HL-60 (cell line): ENCODE results near the gene FBXO11.

Experiments
- DNase-seq, 2 experiments: peaks; one replicate each; pipeline ENCODE4 v3.0.0-alpha.2; 2010 to 2020; ENCODE audit warnings: low read depth in 1 of 2, low spot score in 1 of 2
- H3K27ac ChIP-seq: fragments of 250-450 bp; sonication (Bioruptor Pico); replicated peaks from 2 replicates; pipeline ENCODE4 v1.5.1; 2020; ENCODE audit warnings: mild to moderate bottlenecking, moderate library complexity
- H3K27me3 ChIP-seq: fragments of 250-450 bp; sonication (Bioruptor Pico); 2 replicates; pipeline ENCODE4 v1.5.1; 2021; ENCODE audit warnings: mild to moderate bottlenecking, moderate library complexity; ENCODE audit not compliant: insufficient read depth, poor library complexity, severe bottlenecking
- H3K4me3 ChIP-seq: replicated peaks from 2 replicates; pipeline ENCODE4 v1.5.1; 2011; ENCODE audit warnings: mild to moderate bottlenecking, control low read depth, low read length; ENCODE audit not compliant: insufficient read depth
- GABPA ChIP-seq: IDR thresholded peaks from 2 replicates; pipeline ENCODE4 v1.6.1; 2012; ENCODE audit warnings: low read depth
- POLR2AphosphoS5 ChIP-seq: IDR thresholded peaks from 2 replicates; pipeline ENCODE4 v1.6.1; 2012; ENCODE audit warnings: low read depth
- SPI1 ChIP-seq: IDR thresholded peaks from 2 replicates; pipeline ENCODE4 v1.6.1; 2012; ENCODE audit warnings: low read depth, mild to moderate bottlenecking, borderline replicate concordance
- TF ChIP-seq, protein P1 (sequence below): IDR thresholded peaks from 2 replicates; pipeline ENCODE4 v1.6.1; 2012; ENCODE audit warnings: low read depth; ENCODE audit not compliant: insufficient replicate concordance
- TF ChIP-seq, protein P2 (sequence below): IDR thresholded peaks from one replicate; pipeline ENCODE4 v1.5.1; 2011; ENCODE audit warnings: low read length, control low read depth, inconsistent platforms; ENCODE audit not compliant: insufficient read depth

FBXO11 gene

DNA sequence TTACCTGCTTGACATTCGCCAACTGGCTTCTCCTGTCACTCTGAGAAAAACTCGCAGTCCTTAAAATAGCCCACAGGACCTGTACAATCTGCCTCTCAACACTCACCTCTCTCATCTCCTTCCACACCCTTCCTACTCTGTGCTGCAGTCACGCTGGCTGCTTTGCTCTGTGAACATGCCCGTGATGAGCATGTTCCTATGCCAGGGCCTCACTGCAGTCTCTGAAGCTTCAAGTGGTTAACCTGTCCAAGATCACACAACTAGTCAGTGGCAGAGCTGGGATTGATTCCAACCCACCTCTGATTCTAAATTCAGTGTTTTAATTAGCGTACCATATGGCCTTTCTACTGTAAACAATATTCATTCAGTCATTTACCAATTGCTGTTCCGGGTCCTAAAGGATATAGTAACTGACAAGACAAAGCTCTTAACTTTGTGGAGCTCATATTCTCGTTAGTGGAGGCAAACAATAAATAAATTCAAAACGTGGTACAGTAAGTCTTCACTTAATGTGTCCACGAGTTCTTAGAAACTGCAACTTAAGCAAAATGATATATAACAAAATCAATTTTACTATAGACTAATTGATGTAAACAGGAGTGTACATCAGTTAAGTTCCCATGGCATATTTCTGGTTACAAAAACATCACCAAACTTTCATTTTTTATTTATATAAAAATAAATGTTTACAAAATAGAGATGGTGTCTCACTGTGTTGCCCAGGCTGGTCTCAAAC is 38.9 kb upstream of the FBXO11 start:
- Histone ChIP-seq H3K27me3 (no peaks in the 10 kb centered on the region), H3K4me3 (no peak overlapping the region), H3K27ac (no peak overlapping the region)
- DNase-seq: no peak
- TF ChIP-seq SPI1 (no peak), POLR2AphosphoS5 (no peak), GABPA (no peak)
- TF ChIP-seq, protein P1, sequence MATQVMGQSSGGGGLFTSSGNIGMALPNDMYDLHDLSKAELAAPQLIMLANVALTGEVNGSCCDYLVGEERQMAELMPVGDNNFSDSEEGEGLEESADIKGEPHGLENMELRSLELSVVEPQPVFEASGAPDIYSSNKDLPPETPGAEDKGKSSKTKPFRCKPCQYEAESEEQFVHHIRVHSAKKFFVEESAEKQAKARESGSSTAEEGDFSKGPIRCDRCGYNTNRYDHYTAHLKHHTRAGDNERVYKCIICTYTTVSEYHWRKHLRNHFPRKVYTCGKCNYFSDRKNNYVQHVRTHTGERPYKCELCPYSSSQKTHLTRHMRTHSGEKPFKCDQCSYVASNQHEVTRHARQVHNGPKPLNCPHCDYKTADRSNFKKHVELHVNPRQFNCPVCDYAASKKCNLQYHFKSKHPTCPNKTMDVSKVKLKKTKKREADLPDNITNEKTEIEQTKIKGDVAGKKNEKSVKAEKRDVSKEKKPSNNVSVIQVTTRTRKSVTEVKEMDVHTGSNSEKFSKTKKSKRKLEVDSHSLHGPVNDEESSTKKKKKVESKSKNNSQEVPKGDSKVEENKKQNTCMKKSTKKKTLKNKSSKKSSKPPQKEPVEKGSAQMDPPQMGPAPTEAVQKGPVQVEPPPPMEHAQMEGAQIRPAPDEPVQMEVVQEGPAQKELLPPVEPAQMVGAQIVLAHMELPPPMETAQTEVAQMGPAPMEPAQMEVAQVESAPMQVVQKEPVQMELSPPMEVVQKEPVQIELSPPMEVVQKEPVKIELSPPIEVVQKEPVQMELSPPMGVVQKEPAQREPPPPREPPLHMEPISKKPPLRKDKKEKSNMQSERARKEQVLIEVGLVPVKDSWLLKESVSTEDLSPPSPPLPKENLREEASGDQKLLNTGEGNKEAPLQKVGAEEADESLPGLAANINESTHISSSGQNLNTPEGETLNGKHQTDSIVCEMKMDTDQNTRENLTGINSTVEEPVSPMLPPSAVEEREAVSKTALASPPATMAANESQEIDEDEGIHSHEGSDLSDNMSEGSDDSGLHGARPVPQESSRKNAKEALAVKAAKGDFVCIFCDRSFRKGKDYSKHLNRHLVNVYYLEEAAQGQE: no peak
- TF ChIP-seq, protein P2, sequence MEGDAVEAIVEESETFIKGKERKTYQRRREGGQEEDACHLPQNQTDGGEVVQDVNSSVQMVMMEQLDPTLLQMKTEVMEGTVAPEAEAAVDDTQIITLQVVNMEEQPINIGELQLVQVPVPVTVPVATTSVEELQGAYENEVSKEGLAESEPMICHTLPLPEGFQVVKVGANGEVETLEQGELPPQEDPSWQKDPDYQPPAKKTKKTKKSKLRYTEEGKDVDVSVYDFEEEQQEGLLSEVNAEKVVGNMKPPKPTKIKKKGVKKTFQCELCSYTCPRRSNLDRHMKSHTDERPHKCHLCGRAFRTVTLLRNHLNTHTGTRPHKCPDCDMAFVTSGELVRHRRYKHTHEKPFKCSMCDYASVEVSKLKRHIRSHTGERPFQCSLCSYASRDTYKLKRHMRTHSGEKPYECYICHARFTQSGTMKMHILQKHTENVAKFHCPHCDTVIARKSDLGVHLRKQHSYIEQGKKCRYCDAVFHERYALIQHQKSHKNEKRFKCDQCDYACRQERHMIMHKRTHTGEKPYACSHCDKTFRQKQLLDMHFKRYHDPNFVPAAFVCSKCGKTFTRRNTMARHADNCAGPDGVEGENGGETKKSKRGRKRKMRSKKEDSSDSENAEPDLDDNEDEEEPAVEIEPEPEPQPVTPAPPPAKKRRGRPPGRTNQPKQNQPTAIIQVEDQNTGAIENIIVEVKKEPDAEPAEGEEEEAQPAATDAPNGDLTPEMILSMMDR: no peak

DNA sequence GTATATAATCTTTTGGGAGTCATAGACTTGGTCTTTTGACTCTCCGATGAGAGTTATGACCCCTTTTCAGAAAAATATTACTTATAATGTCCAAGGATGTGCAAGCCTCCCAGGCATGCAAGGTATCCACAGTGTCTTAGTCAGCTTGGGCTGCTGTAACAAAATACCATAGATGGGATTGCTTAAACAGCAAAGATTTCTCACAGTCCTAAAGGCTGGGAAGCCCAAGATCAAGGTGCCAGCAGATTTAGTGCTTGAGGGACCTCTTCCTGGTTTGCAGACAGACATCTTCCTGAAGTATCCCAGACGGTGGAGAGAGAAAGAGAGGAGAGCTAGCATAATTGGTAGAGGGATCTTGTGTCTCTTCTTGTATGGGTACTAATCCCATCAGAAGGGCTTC is 35.6 kb upstream of the FBXO11 start:
- no peaks in the 10 kb centered on the region for H3K27me3 ChIP-seq
- no peak for TF ChIP-seq GABPA
- no peak for TF ChIP-seq POLR2AphosphoS5
- TF ChIP-seq, protein P1: no peak
- TF ChIP-seq SPI1: no peak
- TF ChIP-seq, protein P2: no peak
- H3K27ac ChIP-seq: no peak overlapping the region

DNA sequence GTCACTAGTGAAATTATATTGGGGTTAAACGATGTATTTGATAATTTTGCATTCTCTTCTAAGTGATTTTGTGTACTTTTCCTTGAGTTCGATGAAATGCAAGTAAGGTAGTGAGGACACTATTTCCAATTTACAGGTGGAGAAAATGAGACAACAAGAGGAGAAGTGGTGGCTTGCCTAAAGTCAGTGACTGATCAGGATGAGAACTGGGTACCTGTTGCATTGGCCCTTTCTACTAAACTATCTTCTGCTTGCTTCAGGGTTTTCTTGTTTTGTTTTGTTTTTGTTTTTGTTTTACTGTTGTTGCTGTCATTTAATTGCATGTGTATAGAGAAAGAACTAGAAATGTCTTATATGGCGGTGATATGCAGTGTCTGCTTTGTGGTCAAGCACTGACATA is 31.4 kb upstream of the FBXO11 start:
- no peak for TF ChIP-seq POLR2AphosphoS5
- no peak for TF ChIP-seq GABPA
- TF ChIP-seq, protein P1: no peak
- TF ChIP-seq SPI1: no peak
- TF ChIP-seq, protein P2: no peak
- no peaks in the 10 kb centered on the region for H3K27me3 ChIP-seq
- no peak overlapping the region for H3K27ac ChIP-seq
- DNase-seq: no peak
- H3K4me3 ChIP-seq: no peak overlapping the region

More for the DNA sequence above, 35.6 kb upstream of the FBXO11 start:
- no peak for DNase-seq
- no peak overlapping the region for H3K4me3 ChIP-seq
